HK-2 (cell line): ENCODE measurements around the gene PSMB8.

Source experiments
- DNase-seq: peaks from one replicate; pipeline ENCODE4 v3.0.0-alpha.2; 2018; ENCODE audit not compliant: unreplicated experiment

Gene PSMB8

GRCh38 chr6:32796848-32797776, 46.7 kb downstream of the PSMB8 start:
- peak; percentile 78 for DNase-seq

- no peak for DNase-seq
These were observed 49.3 kb downstream of the PSMB8 start for GRCh38 chr6:32794510-32794909.

GRCh38 chr6:32792901-32793435, 50.9 kb downstream of the PSMB8 start:
- no peak for DNase-seq
